GM12864 (cell line): Measurements from ENCODE around the gene ANKRD34C.

ENCODE experiments used
- DNase-seq: peaks from one replicate; pipeline ENCODE4 v3.0.0-alpha.2; 2011; ENCODE audit warnings: low read depth
- H3K4me3 ChIP-seq: 2 replicates; pipeline ENCODE4 v1.5.1; 2011; ENCODE audit warnings: mild to moderate bottlenecking, low read depth, low read length, control low read depth
- TF ChIP-seq, protein P1 (sequence below): IDR thresholded peaks from 2 replicates; pipeline ENCODE4 v1.5.1; 2011; ENCODE audit warnings: low read depth, mild to moderate bottlenecking, moderate library complexity, low read length, control low read depth, inconsistent platforms; ENCODE audit errors: missing control alignments

ANKRD34C gene

DNA sequence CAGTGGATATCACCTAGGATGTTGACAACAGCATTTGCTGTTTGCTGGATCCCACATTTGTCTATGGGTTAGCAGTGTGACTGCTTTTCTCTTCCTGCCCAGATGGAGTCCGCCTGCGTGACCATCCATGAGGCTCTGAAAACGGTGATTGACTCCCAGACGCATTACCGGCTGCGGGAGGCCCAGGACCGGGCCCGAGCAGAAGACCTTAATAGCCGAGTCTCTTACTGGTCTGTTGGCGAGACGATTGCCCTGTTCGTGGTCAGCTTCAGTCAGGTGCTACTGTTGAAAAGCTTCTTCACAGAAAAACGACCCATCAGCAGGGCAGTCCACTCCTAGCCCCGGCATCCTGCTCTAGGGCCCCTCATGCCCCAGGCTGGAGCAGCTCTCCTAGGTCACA, 39.4 kb downstream of the ANKRD34C start:
- no peak overlapping the region for H3K4me3 ChIP-seq
- TF ChIP-seq, protein P1, sequence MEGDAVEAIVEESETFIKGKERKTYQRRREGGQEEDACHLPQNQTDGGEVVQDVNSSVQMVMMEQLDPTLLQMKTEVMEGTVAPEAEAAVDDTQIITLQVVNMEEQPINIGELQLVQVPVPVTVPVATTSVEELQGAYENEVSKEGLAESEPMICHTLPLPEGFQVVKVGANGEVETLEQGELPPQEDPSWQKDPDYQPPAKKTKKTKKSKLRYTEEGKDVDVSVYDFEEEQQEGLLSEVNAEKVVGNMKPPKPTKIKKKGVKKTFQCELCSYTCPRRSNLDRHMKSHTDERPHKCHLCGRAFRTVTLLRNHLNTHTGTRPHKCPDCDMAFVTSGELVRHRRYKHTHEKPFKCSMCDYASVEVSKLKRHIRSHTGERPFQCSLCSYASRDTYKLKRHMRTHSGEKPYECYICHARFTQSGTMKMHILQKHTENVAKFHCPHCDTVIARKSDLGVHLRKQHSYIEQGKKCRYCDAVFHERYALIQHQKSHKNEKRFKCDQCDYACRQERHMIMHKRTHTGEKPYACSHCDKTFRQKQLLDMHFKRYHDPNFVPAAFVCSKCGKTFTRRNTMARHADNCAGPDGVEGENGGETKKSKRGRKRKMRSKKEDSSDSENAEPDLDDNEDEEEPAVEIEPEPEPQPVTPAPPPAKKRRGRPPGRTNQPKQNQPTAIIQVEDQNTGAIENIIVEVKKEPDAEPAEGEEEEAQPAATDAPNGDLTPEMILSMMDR: no peak
- no peak for DNase-seq

DNA sequence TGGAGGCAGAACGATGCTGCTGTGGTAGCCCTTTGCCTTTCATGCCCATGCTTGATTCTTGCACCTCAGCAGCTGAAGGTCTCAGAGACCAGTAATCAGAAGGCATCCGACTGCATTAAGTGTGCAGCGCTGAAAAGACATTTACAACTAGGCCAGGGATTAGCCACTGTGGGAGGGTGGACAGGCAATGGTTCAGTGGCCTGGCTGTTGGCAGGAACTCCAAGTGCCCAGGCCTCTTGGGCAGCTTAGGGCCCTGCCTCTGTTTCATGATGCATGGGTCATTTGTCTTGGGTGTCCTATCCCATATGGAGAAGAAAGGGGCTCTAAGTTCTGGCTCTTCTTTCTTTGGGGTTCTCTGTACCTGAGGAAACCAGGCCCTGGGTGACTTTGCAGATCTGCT, 39.8 kb downstream of the ANKRD34C start:
- TF ChIP-seq, protein P1: no peak
- no peak for DNase-seq
- H3K4me3 ChIP-seq: no peak overlapping the region

DNA sequence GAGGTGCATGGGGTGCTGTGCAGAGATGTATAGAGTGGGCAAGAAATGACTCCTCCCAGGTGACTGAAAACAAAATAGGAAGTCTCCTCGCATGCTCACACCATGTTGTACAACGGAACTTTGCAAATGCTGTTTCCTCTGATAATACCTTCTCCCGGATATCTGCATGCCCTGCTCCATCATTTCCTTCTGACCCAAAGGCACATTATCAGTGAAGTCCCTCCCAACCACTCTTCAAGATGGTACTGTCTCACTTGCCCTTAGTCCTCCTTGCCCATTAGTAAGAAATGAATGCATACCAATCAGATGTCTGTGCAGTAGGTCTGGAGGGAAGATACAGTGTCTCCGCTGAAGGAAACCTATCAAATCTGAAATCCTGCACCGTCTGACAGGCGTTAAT, 40.4 kb downstream of the ANKRD34C start:
- no peak overlapping the region for H3K4me3 ChIP-seq
- TF ChIP-seq, protein P1: no peak

DNA sequence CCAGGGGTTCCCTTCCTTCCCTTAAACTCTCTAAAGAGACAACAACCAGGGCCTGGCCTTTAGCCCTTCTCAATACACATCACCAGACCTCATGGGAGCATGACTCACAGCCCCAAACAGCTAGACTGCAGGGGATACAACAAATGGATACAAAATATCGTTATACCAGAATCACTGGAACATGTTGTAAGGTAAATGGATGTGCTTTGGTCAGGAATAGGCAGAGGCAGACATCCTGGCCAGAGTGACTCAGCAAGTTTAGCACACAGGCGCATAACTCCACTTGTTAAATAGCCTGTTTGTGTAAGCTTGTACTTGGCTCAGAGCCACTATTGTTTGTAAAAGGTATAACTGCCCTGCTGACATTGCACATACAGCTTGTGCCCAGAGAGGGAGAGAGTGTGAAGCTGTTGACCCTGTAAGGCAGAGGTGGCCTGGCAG, 46.7 kb downstream of the ANKRD34C start:
- TF ChIP-seq, protein P1: no peak
- DNase-seq: no peak
- no peak overlapping the region for H3K4me3 ChIP-seq

More for the DNA sequence above, 40.4 kb downstream of the ANKRD34C start:
- DNase-seq: no peak
